ENCODE measurements around the gene SGSM2.
A peak's percentile ranks its signal among the peaks of the same experiment; 100 is the strongest.

DNA sequence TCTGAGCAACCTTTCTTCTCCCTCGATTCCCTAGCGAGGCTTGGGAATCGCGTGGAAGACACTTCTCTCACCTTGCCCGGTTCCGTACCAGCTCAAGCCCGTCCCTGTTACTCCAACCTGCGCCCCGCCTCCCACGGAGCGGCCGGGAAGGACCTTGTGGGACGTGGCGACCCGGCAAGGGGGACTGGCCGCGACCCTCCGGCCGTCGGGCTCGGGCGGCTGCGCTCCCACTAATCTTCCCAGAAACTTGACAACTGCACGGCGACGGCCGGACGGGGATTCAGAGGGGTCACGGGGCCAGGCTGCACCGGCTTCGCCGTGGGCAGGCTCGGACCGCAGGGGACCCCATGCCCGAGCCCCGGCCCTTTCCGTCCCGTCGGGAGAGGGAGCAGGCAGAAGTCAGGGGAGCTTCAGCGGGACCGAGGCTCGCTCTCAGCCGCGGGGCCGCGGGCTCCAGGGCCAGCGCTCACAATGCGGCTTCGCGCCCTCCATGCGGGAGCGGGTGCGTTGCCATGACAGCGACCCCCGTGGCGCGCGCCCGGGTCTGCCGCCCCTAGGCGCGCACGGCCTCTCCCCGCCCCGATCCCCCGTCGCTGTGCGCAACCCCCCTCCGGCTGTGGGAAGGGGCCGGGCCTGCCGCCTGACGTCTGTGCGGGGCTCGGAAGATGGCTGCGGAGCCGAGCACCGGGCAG, at the start of gene SGSM2:
- TF ChIP-seq CTCF (conservative IDR thresholded peaks at IDR 0.05; ENCODE audit: low read depth in 2 of 2) (no peak), POLR2AphosphoS5 (IDR thresholded peaks at IDR 0.05; ENCODE audit: low read depth) (no peak; the same call in 1 of the 2 replicates), EZH2 (IDR thresholded peaks at IDR 0.05; ENCODE audit: low read depth, unreplicated experiment) (peak; percentile 18), EZH2phosphoT487 (IDR thresholded peaks at IDR 0.05; ENCODE audit: unreplicated experiment) (no peak)
- TF ChIP-seq, protein P1, sequence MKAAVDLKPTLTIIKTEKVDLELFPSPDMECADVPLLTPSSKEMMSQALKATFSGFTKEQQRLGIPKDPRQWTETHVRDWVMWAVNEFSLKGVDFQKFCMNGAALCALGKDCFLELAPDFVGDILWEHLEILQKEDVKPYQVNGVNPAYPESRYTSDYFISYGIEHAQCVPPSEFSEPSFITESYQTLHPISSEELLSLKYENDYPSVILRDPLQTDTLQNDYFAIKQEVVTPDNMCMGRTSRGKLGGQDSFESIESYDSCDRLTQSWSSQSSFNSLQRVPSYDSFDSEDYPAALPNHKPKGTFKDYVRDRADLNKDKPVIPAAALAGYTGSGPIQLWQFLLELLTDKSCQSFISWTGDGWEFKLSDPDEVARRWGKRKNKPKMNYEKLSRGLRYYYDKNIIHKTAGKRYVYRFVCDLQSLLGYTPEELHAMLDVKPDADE (IDR thresholded peaks at IDR 0.05): no peak
